ENCODE data around the gene JKAMP. TPM values are rescaled to one million over a fixed set of nuclear protein-coding genes. Genes with fewer than 3 reads are reported as not detected.

The JKAMP gene
- total and polyA plus RNA-seq, 5 experiments from 2014 or later, result 21.9 to 48.8 (median 45.3) TPM

Other genes with a start within 250 kb of the JKAMP start
- gene GPR135, start 19.1 kb upstream of the JKAMP start, total RNA-seq, result 1 to 10 TPM; 1.7 to 2.0 TPM
- gene GPR135, start 19.1 kb upstream of the JKAMP start, polyA plus RNA-seq, result under 1 TPM in 1 of 3 donors, not detected in 2; 0.16 TPM
- 10 to 100 TPM; 41.5 to 44.4 TPM for gene L3HYPDH, start 109 bp upstream of the JKAMP start, total RNA-seq
- 1 to 10 TPM; 1.8 to 2.5 (median 2.4) TPM for gene L3HYPDH, start 109 bp upstream of the JKAMP start, polyA plus RNA-seq
- not detected for gene CCDC175, start 92.3 kb downstream of the JKAMP start, total RNA-seq
- not detected for gene CCDC175, start 92.3 kb downstream of the JKAMP start, polyA plus RNA-seq

Measured in naive thymus-derived CD8-positive, alpha-beta T cell (primary cell).